WTC11 (cell line): ENCODE data around the gene ZBTB37. TPM values are rescaled to one million over a fixed set of nuclear protein-coding genes. Genes with fewer than 3 reads are reported as not detected.
A peak's percentile ranks its signal among the peaks of the same experiment; 100 is the strongest.

ENCODE experiments used
- ATAC-seq: fragments of 200-7000 bp; cut with Tn5 transposase; 2 replicates; pipeline ENCODE4 v1.10.0; 2021; ENCODE audit warnings: mild to moderate bottlenecking, moderate library complexity
- CTCF ChIA-PET: fragments of 300-600 bp; sonication (Branson Sonifier 250); formaldehyde crosslinking; loops from one replicate; lab custom pipeline; 2021; ENCODE audit warnings: antibody characterized with exemption; lab: Charles Lee
- POLR2A ChIA-PET: fragments of 350-600 bp; sonication (Branson Sonifier 250); formaldehyde crosslinking; loops from one replicate; lab custom pipeline; 2021; ENCODE audit warnings: antibody characterized with exemption; lab: Charles Lee
- DNase-seq: peaks from one replicate; pipeline ENCODE4 v3.0.0; 2021; ENCODE audit warnings: low spot score
- H3K27ac Mint-ChIP-seq: 2 replicates; pipeline ENCODE4 v1.8.0; 2021; ENCODE audit warnings: mixed read lengths
- H3K27me3 Mint-ChIP-seq: 2 replicates; pipeline ENCODE4 v1.8.0; 2021; ENCODE audit warnings: low read depth, mild to moderate bottlenecking, moderate library complexity, mixed read lengths
- H3K36me3 Mint-ChIP-seq: 2 replicates; pipeline ENCODE4 v1.8.0; 2021; ENCODE audit warnings: mixed read lengths
- H3K4me1 Mint-ChIP-seq: 2 replicates; pipeline ENCODE4 v1.8.0; 2022; ENCODE audit warnings: mixed read lengths
- H3K4me3 Mint-ChIP-seq: 2 replicates; pipeline ENCODE4 v1.8.0; 2021; ENCODE audit warnings: mild to moderate bottlenecking, moderate library complexity, mixed read lengths
- H3K9me3 Mint-ChIP-seq: 2 replicates; pipeline ENCODE4 v1.8.0; 2021; ENCODE audit warnings: mixed read lengths
- CREB1 ChIP-seq: sonication (generic); formaldehyde crosslinking; IDR thresholded peaks from 2 replicates; pipeline ENCODE4 v1.8.0; 2023; ENCODE audit warnings: mild to moderate bottlenecking, missing genetic modification reagents
- ESRRA ChIP-seq: sonication (generic); formaldehyde crosslinking; IDR thresholded peaks from 2 replicates; pipeline ENCODE4 v1.8.1; 2022; ENCODE audit warnings: mild to moderate bottlenecking, missing genetic modification reagents, borderline replicate concordance
- GABPB1 ChIP-seq: sonication (generic); formaldehyde crosslinking; IDR thresholded peaks from 2 replicates; pipeline ENCODE4 v1.8.1; 2023; ENCODE audit warnings: mild to moderate bottlenecking, missing genetic modification reagents
- JUN ChIP-seq: sonication (generic); formaldehyde crosslinking; IDR thresholded peaks from 2 replicates; pipeline ENCODE4 v1.8.0; 2023; ENCODE audit warnings: mild to moderate bottlenecking, missing genetic modification reagents
- OVOL2 ChIP-seq: fragments of 250-450 bp; sonication (Bioruptor Pico); IDR thresholded peaks from 2 replicates; pipeline ENCODE4 v1.9.0; 2021; ENCODE audit warnings: mild to moderate bottlenecking, borderline replicate concordance
- PRRX2 ChIP-seq: fragments of 250-450 bp; sonication (Bioruptor Pico); IDR thresholded peaks from 2 replicates; pipeline ENCODE4 v1.8.0; 2021; ENCODE audit warnings: mild to moderate bottlenecking
- RORB ChIP-seq: fragments of 250-450 bp; sonication (Bioruptor Pico); IDR thresholded peaks from 2 replicates; pipeline ENCODE4 v1.9.0; 2021; ENCODE audit warnings: mild to moderate bottlenecking
- SP1 ChIP-seq: sonication (generic); formaldehyde crosslinking; conservative IDR thresholded peaks from 2 replicates; pipeline ENCODE4 v1.8.1; 2022; ENCODE audit warnings: missing genetic modification reagents
- TEAD4 ChIP-seq: sonication (generic); formaldehyde crosslinking; IDR thresholded peaks from 2 replicates; pipeline ENCODE4 v1.8.0; 2022; ENCODE audit warnings: mild to moderate bottlenecking, missing genetic modification reagents
- ZNF232 ChIP-seq: sonication (generic); formaldehyde crosslinking; IDR thresholded peaks from 2 replicates; pipeline ENCODE4 v1.8.0; 2022; ENCODE audit warnings: mild to moderate bottlenecking, missing genetic modification reagents
- ZNF317 ChIP-seq: sonication (generic); formaldehyde crosslinking; IDR thresholded peaks from 2 replicates; pipeline ENCODE4 v1.8.1; 2023; ENCODE audit warnings: low read depth, mild to moderate bottlenecking, moderate library complexity, missing genetic modification reagents, borderline replicate concordance
- ZNF396 ChIP-seq: fragments of 250-450 bp; sonication (Bioruptor Pico); IDR thresholded peaks from 2 replicates; pipeline ENCODE4 v1.8.0; 2021; ENCODE audit warnings: mild to moderate bottlenecking, moderate library complexity, borderline replicate concordance
- total RNA-seq: library from RNA; stranded (reverse); gene quantifications from 3 replicates; pipeline ENCODE4 v1.2.3, GENCODE V29; 2021
- TF ChIP-seq, protein P1 (sequence below): sonication (generic); formaldehyde crosslinking; IDR thresholded peaks from 2 replicates; pipeline ENCODE4 v1.8.0; 2022; ENCODE audit warnings: missing genetic modification reagents
- TF ChIP-seq, protein P2 (sequence below): sonication (generic); formaldehyde crosslinking; IDR thresholded peaks from 2 replicates; pipeline ENCODE4 v1.8.1; 2023; ENCODE audit warnings: mild to moderate bottlenecking, missing genetic modification reagents, moderate library complexity
- TF ChIP-seq, protein P3 (sequence below): fragments of 250-450 bp; sonication (Bioruptor Pico); IDR thresholded peaks from 2 replicates; pipeline ENCODE4 v1.9.0; 2021; ENCODE audit warnings: moderate library complexity, mild to moderate bottlenecking, inconsistent platforms, borderline replicate concordance
- TF ChIP-seq, protein P4 (sequence below): fragments of 250-450 bp; sonication (Bioruptor Pico); IDR thresholded peaks from 2 replicates; pipeline ENCODE4 v1.8.0; 2021; ENCODE audit warnings: mild to moderate bottlenecking
- TF ChIP-seq, protein P5 (sequence below): sonication (generic); formaldehyde crosslinking; IDR thresholded peaks from 2 replicates; pipeline ENCODE4 v1.8.1; 2023; ENCODE audit warnings: mild to moderate bottlenecking, missing genetic modification reagents
- TF ChIP-seq, protein P6 (sequence below): sonication (generic); formaldehyde crosslinking; conservative IDR thresholded peaks from 2 replicates; pipeline ENCODE4 v1.8.1; 2023; ENCODE audit warnings: mild to moderate bottlenecking, low read depth, missing genetic modification reagents, moderate library complexity

Gene ZBTB37
- total RNA-seq, 1 experiment from 2014 or later, result 14.4 TPM

DNA sequence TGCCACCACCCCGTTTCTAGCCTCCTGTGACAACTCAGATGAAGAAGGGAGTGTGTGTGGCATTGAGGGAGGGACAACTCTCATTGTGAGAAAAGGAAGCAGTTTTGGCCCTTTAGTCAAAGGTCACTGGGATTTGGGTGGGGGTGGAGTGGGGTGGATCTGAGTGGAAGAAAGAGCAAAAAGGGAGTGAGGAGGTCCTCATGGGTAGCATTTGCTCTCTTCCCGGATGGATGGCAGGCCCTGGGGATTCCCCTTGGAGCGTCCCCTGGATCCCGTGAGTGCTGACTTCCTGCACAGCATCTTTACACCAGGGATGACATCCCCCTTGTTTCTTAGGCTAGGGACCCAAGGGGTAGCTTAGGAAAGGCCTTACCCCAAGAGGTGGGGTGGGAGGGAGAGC lies 48.5 kb downstream of the ZBTB37 start:
- H3K27ac Mint-ChIP-seq, result no peak overlapping the region
- CTCF ChIA-PET, result no interaction called here
- ATAC-seq, result no peak

DNA sequence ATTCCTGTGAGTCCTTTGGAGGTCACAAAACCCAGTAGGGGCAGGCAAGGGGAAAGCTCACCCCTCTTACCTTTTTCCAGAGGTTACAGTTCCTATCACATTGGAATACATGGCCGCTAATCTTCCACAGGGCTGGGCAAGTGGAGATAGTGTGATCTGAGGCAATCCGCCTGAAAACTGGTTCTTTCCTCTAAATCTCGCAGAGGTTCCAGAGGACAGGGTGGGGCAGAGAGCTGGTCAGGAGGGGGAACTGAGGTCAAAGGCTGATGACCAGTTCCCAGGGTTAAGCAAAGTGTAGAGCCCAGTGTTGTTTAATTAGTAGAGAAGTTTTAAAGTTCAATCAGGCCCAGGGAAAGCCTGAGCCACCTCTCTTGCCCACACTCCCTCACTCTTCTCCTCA lies 49.0 kb downstream of the ZBTB37 start, which contains the start of gene SERPINC1:
SERPINC1 (minus strand) TSS at position 179 of the 400 bp plus-strand sequence; CDS start at position 111, 68 bp downstream.
- ChIA-PET POLR2A (no interaction called here), CTCF (no interaction called here)
- DNase-seq (no peak), ATAC-seq (no peak)
- TF ChIP-seq OVOL2 (CRISPR knock-in tag), result no peak
- TF ChIP-seq GABPB1 (CRISPR knock-in tag), result peak; percentile 43; the same call in 1 of the 2 replicates
- Mint-ChIP-seq H3K27me3 (no peaks in the 10 kb centered on the region), H3K4me3 (no peak within 1 kb of the TSS), H3K36me3 (no peaks in the 10 kb centered on the region), H3K9me3 (no peaks in the 10 kb centered on the region), H3K27ac (peak within 1 kb of the TSS; percentile 52; the same call in 1 of the 2 replicates), H3K4me1 (no peaks in the 10 kb centered on the region)

More for the DNA sequence above, 48.5 kb downstream of the ZBTB37 start:
- H3K4me3 Mint-ChIP-seq, result no peak overlapping the region
- H3K4me1 Mint-ChIP-seq, result no peaks in the 10 kb centered on the region
- no peak for TF ChIP-seq JUN (CRISPR knock-in tag)
- TF ChIP-seq ZNF317 (CRISPR knock-in tag), result no peak
- TF ChIP-seq, protein P1, sequence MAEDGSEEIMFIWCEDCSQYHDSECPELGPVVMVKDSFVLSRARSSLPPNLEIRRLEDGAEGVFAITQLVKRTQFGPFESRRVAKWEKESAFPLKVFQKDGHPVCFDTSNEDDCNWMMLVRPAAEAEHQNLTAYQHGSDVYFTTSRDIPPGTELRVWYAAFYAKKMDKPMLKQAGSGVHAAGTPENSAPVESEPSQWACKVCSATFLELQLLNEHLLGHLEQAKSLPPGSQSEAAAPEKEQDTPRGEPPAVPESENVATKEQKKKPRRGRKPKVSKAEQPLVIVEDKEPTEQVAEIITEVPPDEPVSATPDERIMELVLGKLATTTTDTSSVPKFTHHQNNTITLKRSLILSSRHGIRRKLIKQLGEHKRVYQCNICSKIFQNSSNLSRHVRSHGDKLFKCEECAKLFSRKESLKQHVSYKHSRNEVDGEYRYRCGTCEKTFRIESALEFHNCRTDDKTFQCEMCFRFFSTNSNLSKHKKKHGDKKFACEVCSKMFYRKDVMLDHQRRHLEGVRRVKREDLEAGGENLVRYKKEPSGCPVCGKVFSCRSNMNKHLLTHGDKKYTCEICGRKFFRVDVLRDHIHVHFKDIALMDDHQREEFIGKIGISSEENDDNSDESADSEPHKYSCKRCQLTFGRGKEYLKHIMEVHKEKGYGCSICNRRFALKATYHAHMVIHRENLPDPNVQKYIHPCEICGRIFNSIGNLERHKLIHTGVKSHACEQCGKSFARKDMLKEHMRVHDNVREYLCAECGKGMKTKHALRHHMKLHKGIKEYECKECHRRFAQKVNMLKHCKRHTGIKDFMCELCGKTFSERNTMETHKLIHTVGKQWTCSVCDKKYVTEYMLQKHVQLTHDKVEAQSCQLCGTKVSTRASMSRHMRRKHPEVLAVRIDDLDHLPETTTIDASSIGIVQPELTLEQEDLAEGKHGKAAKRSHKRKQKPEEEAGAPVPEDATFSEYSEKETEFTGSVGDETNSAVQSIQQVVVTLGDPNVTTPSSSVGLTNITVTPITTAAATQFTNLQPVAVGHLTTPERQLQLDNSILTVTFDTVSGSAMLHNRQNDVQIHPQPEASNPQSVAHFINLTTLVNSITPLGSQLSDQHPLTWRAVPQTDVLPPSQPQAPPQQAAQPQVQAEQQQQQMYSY (CRISPR knock-in tag), result no peak
- TF ChIP-seq TEAD4 (CRISPR knock-in tag), result no peak
- no peak for TF ChIP-seq SP1 (CRISPR knock-in tag)
- TF ChIP-seq, protein P2, sequence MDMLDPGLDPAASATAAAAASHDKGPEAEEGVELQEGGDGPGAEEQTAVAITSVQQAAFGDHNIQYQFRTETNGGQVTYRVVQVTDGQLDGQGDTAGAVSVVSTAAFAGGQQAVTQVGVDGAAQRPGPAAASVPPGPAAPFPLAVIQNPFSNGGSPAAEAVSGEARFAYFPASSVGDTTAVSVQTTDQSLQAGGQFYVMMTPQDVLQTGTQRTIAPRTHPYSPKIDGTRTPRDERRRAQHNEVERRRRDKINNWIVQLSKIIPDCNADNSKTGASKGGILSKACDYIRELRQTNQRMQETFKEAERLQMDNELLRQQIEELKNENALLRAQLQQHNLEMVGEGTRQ, result no peak
- TF ChIP-seq, protein P3, sequence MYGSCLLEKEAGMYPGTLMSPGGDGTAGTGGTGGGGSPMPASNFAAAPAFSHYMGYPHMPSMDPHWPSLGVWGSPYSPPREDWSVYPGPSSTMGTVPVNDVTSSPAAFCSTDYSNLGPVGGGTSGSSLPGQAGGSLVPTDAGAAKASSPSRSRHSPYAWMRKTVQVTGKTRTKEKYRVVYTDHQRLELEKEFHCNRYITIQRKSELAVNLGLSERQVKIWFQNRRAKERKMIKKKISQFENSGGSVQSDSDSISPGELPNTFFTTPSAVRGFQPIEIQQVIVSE (CRISPR knock-in tag), result no peak
- TF ChIP-seq ZNF396 (CRISPR knock-in tag), result no peak
- POLR2A ChIA-PET, result no interaction called here
- DNase-seq, result no peak
- H3K27me3 Mint-ChIP-seq, result no peaks in the 10 kb centered on the region
- H3K36me3 Mint-ChIP-seq, result no peaks in the 10 kb centered on the region
- H3K9me3 Mint-ChIP-seq, result no peaks in the 10 kb centered on the region

DNA sequence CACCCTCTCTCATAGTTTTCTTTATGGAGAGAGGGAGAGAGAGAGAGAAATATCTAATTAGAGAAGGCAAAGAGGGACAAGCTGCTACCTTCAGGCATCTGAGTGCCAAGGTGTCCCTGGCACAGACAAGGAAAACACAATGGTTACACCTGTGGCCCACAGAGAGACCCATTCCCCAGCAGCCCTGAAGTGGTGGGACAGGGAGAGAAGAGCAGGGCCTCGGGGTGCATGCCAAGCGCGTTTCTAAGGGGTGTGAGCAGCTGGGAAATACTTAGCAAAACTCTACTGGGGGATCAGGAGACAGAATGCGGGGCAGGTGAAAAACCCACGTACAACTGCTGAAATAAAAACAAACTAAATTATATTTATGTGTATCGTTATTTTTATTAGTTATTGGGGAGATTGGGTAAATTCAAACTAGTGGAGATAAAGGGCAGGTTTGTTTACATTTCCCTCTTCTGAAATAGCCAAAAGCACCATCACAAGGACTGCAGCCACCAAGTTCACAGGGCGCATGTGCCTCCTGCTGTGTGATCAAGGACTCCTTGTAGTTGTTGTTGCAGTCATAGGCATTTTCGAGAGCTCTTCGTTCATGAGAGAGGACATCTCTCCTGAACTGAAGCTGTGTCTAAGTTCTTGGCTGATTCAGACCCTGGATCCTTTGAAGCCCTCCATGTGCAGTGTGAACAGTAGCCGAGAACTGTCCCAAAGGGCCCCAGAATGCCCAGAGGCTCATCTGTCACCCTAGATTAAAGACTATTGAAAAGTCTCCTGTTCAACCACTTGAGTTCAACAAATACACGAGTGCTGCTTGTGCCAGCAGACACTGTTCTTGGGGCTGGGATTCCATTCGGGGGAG lies 49.7 kb downstream of the ZBTB37 start:
- POLR2A ChIA-PET, result no interaction called here
- Mint-ChIP-seq H3K9me3 (no peaks in the 10 kb centered on the region), H3K36me3 (no peaks in the 10 kb centered on the region), H3K4me3 (no peak overlapping the region), H3K4me1 (no peaks in the 10 kb centered on the region), H3K27ac (no peak overlapping the region), H3K27me3 (no peaks in the 10 kb centered on the region)
- CTCF ChIA-PET, result interaction anchor here (1.0 kb wide), 1 partner anchor 89 kb away, joined by 3 read pairs; no protein-coding TSS in a partner anchor
- no peak for DNase-seq
- ATAC-seq, result no peak; the same call in 1 of the 2 replicates
- TF ChIP-seq, protein P4, sequence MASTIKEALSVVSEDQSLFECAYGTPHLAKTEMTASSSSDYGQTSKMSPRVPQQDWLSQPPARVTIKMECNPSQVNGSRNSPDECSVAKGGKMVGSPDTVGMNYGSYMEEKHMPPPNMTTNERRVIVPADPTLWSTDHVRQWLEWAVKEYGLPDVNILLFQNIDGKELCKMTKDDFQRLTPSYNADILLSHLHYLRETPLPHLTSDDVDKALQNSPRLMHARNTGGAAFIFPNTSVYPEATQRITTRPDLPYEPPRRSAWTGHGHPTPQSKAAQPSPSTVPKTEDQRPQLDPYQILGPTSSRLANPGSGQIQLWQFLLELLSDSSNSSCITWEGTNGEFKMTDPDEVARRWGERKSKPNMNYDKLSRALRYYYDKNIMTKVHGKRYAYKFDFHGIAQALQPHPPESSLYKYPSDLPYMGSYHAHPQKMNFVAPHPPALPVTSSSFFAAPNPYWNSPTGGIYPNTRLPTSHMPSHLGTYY, result no peak
- TF ChIP-seq ZNF396 (CRISPR knock-in tag), result no peak
- TF ChIP-seq ESRRA, result no peak
- TF ChIP-seq RORB (CRISPR knock-in tag), result no peak
- TF ChIP-seq, protein P5, sequence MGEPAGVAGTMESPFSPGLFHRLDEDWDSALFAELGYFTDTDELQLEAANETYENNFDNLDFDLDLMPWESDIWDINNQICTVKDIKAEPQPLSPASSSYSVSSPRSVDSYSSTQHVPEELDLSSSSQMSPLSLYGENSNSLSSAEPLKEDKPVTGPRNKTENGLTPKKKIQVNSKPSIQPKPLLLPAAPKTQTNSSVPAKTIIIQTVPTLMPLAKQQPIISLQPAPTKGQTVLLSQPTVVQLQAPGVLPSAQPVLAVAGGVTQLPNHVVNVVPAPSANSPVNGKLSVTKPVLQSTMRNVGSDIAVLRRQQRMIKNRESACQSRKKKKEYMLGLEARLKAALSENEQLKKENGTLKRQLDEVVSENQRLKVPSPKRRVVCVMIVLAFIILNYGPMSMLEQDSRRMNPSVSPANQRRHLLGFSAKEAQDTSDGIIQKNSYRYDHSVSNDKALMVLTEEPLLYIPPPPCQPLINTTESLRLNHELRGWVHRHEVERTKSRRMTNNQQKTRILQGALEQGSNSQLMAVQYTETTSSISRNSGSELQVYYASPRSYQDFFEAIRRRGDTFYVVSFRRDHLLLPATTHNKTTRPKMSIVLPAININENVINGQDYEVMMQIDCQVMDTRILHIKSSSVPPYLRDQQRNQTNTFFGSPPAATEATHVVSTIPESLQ (CRISPR knock-in tag), result no peak
- no peak for TF ChIP-seq PRRX2 (CRISPR knock-in tag)
- no peak for TF ChIP-seq CREB1 (CRISPR knock-in tag)
- TF ChIP-seq, protein P6, sequence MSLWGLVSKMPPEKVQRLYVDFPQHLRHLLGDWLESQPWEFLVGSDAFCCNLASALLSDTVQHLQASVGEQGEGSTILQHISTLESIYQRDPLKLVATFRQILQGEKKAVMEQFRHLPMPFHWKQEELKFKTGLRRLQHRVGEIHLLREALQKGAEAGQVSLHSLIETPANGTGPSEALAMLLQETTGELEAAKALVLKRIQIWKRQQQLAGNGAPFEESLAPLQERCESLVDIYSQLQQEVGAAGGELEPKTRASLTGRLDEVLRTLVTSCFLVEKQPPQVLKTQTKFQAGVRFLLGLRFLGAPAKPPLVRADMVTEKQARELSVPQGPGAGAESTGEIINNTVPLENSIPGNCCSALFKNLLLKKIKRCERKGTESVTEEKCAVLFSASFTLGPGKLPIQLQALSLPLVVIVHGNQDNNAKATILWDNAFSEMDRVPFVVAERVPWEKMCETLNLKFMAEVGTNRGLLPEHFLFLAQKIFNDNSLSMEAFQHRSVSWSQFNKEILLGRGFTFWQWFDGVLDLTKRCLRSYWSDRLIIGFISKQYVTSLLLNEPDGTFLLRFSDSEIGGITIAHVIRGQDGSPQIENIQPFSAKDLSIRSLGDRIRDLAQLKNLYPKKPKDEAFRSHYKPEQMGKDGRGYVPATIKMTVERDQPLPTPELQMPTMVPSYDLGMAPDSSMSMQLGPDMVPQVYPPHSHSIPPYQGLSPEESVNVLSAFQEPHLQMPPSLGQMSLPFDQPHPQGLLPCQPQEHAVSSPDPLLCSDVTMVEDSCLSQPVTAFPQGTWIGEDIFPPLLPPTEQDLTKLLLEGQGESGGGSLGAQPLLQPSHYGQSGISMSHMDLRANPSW (CRISPR knock-in tag), result no peak
- TF ChIP-seq ZNF232 (CRISPR knock-in tag), result no peak
